Activated T-cell treated with anti-CD3 and anti-CD28 coated beads, Interleukin-2, amount 50 U/mL, for 4 hours (primary cell): ENCODE results near the gene MOV10. TPM values are rescaled to one million over a fixed set of nuclear protein-coding genes. Genes with fewer than 3 reads are reported as not detected.

Experiments used
- ATAC-seq, 2 donors: fragments of 200-7000 bp; cut with Tn5 transposase; one replicate each; pipeline ENCODE4 v1.10.0; 2021
- DNase-seq: peaks from one replicate; pipeline ENCODE4 v3.0.0-alpha.2; 2020
- H3K27me3 Mint-ChIP-seq: one replicate; pipeline ENCODE4 v1.8.0; 2021; ENCODE audit warnings: low read depth, mixed read lengths
- H3K36me3 Mint-ChIP-seq: one replicate; pipeline ENCODE4 v1.8.0; 2022; ENCODE audit warnings: mixed read lengths; ENCODE audit not compliant: insufficient read depth
- H3K4me1 Mint-ChIP-seq: one replicate; pipeline ENCODE4 v1.8.0; 2021; ENCODE audit warnings: low read depth, mixed read lengths
- H3K4me3 Mint-ChIP-seq: one replicate; pipeline ENCODE4 v1.8.0; 2021; ENCODE audit warnings: mild to moderate bottlenecking, moderate library complexity, mixed read lengths
- H3K9me3 Mint-ChIP-seq: one replicate; pipeline ENCODE4 v1.8.0; 2021; ENCODE audit warnings: mixed read lengths
- total RNA-seq, 3 donors: library from RNA; stranded (reverse); gene quantifications; one replicate each; pipeline ENCODE4 v1.2.1, GENCODE V29; 2021

MOV10 gene
- total RNA-seq, 3 donors from 2014 or later = 18.6 to 24.6 (median 20.8) TPM

DNA sequence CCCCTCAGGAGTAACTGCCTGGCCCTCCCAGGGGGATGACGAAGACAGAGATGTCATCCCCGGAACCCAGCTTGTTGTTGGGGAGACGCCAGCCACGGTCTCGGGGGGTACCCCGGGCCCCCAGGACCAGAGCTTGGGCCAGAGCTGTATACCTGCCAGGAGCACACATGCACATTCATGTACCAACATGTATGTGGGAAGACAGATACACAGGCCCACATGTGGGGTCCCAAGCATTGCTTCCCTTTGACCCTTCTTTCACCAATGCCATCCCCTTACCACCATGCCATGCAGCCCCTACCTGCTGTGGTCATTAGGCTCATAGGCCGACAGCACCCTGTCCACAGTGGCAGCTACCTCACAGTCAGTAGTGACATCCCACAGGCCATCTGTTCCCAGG is 35.7 kb downstream of the MOV10 start:
- DNase-seq (no peak), ATAC-seq (no peak)
- Mint-ChIP-seq H3K4me1 (peaks cover 29% of the 10 kb centered on the region), H3K9me3 (no peaks in the 10 kb centered on the region), H3K36me3 (no peaks in the 10 kb centered on the region), H3K27me3 (peaks cover 13% of the 10 kb centered on the region), H3K4me3 (no peak overlapping the region)

- ATAC-seq = no peak
- no peak for DNase-seq
- H3K9me3 Mint-ChIP-seq = no peaks in the 10 kb centered on the region
- no peak overlapping the region for H3K4me3 Mint-ChIP-seq
- no peaks in the 10 kb centered on the region for H3K36me3 Mint-ChIP-seq
- H3K4me1 Mint-ChIP-seq = peaks cover 25% of the 10 kb centered on the region
- H3K27me3 Mint-ChIP-seq = peaks cover 13% of the 10 kb centered on the region
Measured at GRCh38 chr1:112710586-112710985, 36.1 kb downstream of the MOV10 start.

DNA sequence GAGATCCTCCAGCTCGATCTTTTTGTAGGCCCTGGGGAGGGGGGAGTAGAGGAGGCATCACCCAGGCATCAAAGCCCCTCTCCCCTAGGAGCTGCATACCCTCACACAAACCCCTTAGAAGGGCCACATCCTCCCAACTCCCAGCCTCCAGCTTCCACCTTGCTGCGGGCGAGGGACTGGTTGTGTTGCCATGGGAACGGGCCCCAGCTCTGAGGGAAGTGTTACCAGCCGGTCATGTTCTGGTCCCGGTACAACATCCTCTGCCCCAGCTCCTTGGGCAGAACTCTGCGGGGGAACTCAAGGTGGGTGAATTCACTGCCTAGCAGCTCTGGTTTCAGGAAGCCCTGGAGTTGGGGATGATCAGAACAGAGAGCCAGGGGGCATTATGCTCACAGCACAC is 36.6 kb downstream of the MOV10 start:
- ATAC-seq = no peak
- Mint-ChIP-seq H3K4me1 (peaks cover 23% of the 10 kb centered on the region), H3K4me3 (no peak overlapping the region), H3K36me3 (no peaks in the 10 kb centered on the region), H3K9me3 (no peaks in the 10 kb centered on the region), H3K27me3 (peaks cover 13% of the 10 kb centered on the region)
- DNase-seq = no peak

- no peak for ATAC-seq
- Mint-ChIP-seq H3K27me3 (peaks cover 13% of the 10 kb centered on the region), H3K4me1 (peaks cover 24% of the 10 kb centered on the region), H3K9me3 (no peaks in the 10 kb centered on the region), H3K4me3 (no peak overlapping the region), H3K36me3 (no peaks in the 10 kb centered on the region)
- DNase-seq = no peak
Measured at GRCh38 chr1:112711670-112712069, 37.2 kb downstream of the MOV10 start.

GRCh38 chr1:112712191-112712590 is 37.7 kb downstream of the MOV10 start:
- Mint-ChIP-seq H3K4me1 (peaks cover 24% of the 10 kb centered on the region), H3K27me3 (peaks cover 13% of the 10 kb centered on the region), H3K9me3 (no peaks in the 10 kb centered on the region), H3K36me3 (no peaks in the 10 kb centered on the region), H3K4me3 (no peak overlapping the region)
- DNase-seq (no peak), ATAC-seq (no peak)

GRCh38 chr1:112712701-112713128 is 38.3 kb downstream of the MOV10 start:
- Mint-ChIP-seq H3K9me3 (no peaks in the 10 kb centered on the region), H3K4me1 (peaks cover 22% of the 10 kb centered on the region), H3K27me3 (peaks cover 11% of the 10 kb centered on the region), H3K36me3 (no peaks in the 10 kb centered on the region), H3K4me3 (no peak overlapping the region)
- DNase-seq (no peak), ATAC-seq (no peak)

DNA sequence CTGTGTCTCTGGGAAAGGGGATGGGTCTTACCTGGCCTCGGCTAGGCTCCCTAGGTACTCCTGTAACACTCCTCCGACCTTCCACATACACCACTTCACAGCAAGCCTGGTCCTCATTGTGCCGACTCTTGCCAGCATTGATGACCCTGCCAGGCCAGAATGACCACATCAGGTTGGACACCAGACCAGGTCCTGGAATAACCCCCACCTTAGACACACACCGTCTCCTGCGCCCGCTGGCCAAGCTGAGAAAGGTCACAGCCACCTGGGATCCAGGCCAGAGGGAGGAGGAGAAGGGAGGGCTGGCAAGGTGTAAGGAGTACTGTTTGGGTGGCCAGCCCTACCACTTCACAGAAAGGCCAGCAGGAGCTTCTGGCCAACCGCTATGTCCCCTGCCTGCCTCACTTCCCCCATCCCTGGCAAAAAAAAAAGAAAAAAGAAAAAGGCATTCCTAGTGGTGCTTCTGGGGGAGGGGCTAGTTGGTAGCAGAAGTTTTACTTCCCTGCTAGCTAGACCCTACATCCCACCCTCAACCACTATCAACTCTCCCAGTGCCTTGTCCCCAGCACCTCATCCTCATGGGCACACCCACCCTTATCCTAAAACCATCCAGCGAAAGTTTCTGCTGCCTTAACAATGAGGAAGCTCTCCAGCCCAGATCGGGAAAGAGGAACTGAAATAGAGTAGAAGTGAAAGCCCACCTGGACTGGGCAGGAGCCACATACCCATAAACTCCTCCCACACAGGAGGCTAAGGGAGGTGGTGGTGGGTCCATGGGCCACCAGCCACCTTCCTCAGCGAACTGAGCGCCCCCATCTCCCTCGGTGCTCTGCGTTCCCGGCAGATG is 39.2 kb downstream of the MOV10 start:
- Mint-ChIP-seq H3K9me3 (no peaks in the 10 kb centered on the region), H3K4me3 (peak overlapping the region; percentile 81), H3K4me1 (peaks cover 23% of the 10 kb centered on the region), H3K36me3 (no peaks in the 10 kb centered on the region), H3K27me3 (peaks cover 13% of the 10 kb centered on the region)
- ATAC-seq (no peak), DNase-seq (no peak)

GRCh38 chr1:112714313-112715263 is 40.1 kb downstream of the MOV10 start:
- H3K27me3 Mint-ChIP-seq = peaks cover 18% of the 10 kb centered on the region
- H3K36me3 Mint-ChIP-seq = no peaks in the 10 kb centered on the region
- H3K4me1 Mint-ChIP-seq = peaks cover 21% of the 10 kb centered on the region
- DNase-seq (no peak), ATAC-seq (no peak)
- peak overlapping the region; percentile 81 for H3K4me3 Mint-ChIP-seq
- no peaks in the 10 kb centered on the region for H3K9me3 Mint-ChIP-seq

- H3K9me3 Mint-ChIP-seq = no peaks in the 10 kb centered on the region
- ATAC-seq = peak; percentile 84
Measured at GRCh38 chr1:112715264-112716053, 41.0 kb downstream of the MOV10 start, which contains the start of gene PPM1J. Gene PPM1J, minus strand, starts transcription at chr1:112715332. Its CDS starts 31 bp downstream, at chr1:112715301.

DNA sequence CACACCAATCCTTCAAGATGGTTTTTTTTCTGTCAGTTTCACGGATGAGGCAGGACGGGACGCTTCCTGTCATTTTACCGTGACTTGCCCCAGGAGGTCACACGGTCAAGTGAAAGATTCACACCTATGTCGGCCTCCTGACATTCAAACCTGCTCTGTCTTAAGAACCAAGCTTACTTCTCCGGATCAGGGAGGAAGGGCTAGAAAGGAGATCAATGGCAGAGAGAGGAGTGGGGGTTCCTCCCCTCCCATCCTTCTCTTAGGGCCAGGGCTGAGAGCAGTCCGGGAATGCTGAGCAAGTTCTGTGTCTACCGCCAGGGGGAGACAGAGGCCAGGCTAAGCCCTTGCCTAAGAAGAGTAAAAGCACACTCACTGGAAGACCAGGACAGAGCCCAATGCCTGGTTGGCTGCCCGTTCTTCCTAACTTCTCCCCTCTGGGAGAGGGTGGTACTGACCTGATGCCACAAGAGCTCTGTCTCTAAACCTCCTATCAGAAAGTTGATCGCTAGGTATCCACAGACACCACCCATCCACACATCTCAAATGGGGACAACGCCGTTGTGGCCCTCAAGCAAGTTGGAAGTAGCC is 41.8 kb downstream of the MOV10 start:
- ATAC-seq (peak; percentile 39 to 51), DNase-seq (peak; percentile 78)
- Mint-ChIP-seq H3K4me3 (peak overlapping the region; percentile 84), H3K4me1 (peaks cover 16% of the 10 kb centered on the region), H3K36me3 (no peaks in the 10 kb centered on the region), H3K27me3 (peaks cover 26% of the 10 kb centered on the region), H3K9me3 (no peaks in the 10 kb centered on the region)

More at GRCh38 chr1:112715264-112716053, 41.0 kb downstream of the MOV10 start, which contains the start of gene PPM1J:
- peaks cover 26% of the 10 kb centered on the region for H3K27me3 Mint-ChIP-seq
- peak; percentile 98 for DNase-seq
- H3K4me3 Mint-ChIP-seq = peak within 1 kb of the TSS; percentile 84
- no peaks in the 10 kb centered on the region for H3K36me3 Mint-ChIP-seq
- peaks cover 16% of the 10 kb centered on the region for H3K4me1 Mint-ChIP-seq

DNA sequence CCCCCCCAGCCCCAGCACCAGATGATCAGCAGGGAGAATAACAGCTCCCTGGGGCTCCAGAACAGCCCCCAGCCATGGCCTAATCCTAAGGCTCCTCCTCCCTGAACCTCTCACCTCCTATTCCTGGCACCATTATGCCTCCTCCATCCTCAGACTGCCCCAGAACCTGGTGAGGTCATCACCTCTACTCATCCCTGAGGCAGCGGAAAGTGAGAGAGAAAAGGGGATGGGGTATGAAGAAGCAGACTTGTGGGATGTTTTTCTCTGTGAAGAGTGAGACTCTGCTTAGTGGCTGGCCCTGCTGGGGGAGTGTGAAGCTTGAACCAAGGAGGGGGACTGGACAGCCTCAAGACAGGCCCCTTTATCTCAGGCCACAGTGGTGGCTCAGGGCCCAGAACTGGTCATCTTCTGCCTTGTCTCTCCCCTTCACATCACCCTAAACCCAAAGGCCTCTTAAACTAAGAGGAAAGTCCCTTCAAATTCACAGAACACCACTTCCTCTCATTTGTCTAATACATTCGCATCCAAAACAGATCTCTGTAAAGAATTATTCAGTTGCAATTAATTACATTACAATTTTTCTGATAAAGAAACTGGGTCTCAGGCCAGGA is 42.9 kb downstream of the MOV10 start:
- ATAC-seq (no peak), DNase-seq (no peak)
- Mint-ChIP-seq H3K36me3 (no peaks in the 10 kb centered on the region), H3K4me1 (peaks cover 16% of the 10 kb centered on the region), H3K9me3 (no peaks in the 10 kb centered on the region), H3K4me3 (no peak overlapping the region), H3K27me3 (peaks cover 31% of the 10 kb centered on the region)

GRCh38 chr1:112718691-112719418 is 44.4 kb downstream of the MOV10 start:
- Mint-ChIP-seq H3K4me1 (peaks cover 25% of the 10 kb centered on the region), H3K4me3 (peak overlapping the region; percentile 33)
- DNase-seq = peak; percentile 70

DNA sequence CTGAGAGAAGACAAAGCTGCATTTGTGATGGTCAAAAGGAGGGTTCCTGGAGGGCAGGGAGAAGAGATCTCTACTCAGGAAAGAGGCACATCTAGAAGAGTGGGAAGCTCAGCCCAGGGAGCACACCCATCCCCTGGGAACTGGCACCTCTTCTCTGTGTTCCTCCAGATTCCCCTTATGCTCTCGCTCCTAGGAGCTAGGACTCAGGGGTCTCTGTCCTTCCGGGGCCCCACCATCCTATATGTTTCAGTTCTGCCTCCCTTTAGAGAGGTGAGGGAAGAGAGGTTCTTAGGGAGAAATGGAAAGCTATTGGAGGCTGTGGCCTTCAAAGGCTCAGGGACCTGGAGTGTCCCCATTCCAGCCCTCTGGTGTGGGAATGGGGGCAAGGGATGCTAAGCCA is 45.2 kb downstream of the MOV10 start:
- DNase-seq (no peak), ATAC-seq (no peak)
- no peaks in the 10 kb centered on the region for H3K36me3 Mint-ChIP-seq
- H3K4me3 Mint-ChIP-seq = no peak overlapping the region
- H3K4me1 Mint-ChIP-seq = peaks cover 18% of the 10 kb centered on the region
- no peaks in the 10 kb centered on the region for H3K9me3 Mint-ChIP-seq
- peaks cover 23% of the 10 kb centered on the region for H3K27me3 Mint-ChIP-seq

More at GRCh38 chr1:112718691-112719418, 44.4 kb downstream of the MOV10 start:
- H3K9me3 Mint-ChIP-seq = no peaks in the 10 kb centered on the region
- ATAC-seq = peak; percentile 18 to 28
- no peaks in the 10 kb centered on the region for H3K36me3 Mint-ChIP-seq
- peaks cover 29% of the 10 kb centered on the region for H3K27me3 Mint-ChIP-seq
